Fibroblast of skin of abdomen (primary cell): Measurements from ENCODE around the gene CERS6. TPM values are rescaled to one million over a fixed set of nuclear protein-coding genes. Genes with fewer than 3 reads are reported as not detected.
"Not testable (repeated sequence)": the region's sequence is repeated elsewhere in the genome, so short reads cannot be mapped to it uniquely, and the experiment has no call there.

Source experiments
- DNase-seq: peaks from one replicate; pipeline ENCODE4 v3.0.0-alpha.2; 2013
- polyA plus RNA-seq, 2 experiments: library from polyadenylated mRNA; unstranded; fragments of 120-200 nt; gene quantifications; one replicate each; pipeline ENCODE4 v1.2.1, GENCODE V29; 2013; ENCODE audit not compliant: insufficient read length in 2 of 2

Gene CERS6
- polyA plus RNA-seq (2013, experiment 1 of 2; ENCODE audit: insufficient read length) = 8.0 TPM
- polyA plus RNA-seq (2013, experiment 2 of 2; ENCODE audit: insufficient read length) = 7.4 TPM

DNA sequence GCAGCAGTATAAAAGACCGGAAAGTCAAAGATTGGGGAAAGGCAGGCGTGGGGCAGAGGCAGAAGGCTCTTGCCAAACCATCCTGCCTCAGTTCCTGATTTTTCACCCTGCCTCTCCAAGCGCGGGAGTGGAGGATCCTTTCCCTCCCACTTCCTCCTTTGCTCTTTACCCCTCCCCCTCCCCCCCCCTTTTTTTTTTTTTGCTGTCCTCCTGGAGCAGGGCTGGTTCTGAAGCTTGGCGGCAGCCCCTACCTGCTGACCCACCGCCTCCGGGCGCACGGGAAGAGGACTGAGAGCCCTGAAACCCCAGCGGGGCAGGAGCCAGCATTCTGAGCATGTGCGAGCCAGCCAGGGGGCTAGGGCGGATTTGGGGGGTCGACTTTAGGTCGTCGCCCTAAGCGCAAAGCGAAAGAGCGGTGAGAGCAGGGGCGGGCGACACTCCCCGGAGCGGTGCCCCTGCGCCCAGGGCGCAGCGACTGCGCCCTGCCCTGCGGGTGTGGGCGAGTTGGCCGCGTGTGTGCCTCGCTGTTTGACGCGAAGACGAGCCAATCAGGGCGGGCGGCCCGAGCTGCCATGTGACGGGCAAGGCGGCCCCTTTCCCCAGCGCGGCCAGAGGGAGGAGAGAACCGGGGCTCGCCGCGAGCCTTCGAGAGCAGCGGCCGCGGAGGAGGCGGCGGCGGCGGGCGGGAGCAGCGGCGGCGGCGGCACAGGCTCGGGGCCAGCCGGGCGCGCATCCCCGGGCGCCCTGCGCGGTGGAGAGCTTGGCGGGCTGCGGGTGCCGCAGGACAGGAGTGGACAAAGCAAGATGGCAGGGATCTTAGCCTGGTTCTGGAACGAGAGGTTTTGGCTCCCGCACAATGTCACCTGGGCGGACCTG, at the start of gene CERS6:
CERS6 (plus strand) TSS at position 628 of the 876 bp plus-strand sequence; CDS start at position 805, 177 bp downstream.
- peak; percentile 95 for DNase-seq

DNA sequence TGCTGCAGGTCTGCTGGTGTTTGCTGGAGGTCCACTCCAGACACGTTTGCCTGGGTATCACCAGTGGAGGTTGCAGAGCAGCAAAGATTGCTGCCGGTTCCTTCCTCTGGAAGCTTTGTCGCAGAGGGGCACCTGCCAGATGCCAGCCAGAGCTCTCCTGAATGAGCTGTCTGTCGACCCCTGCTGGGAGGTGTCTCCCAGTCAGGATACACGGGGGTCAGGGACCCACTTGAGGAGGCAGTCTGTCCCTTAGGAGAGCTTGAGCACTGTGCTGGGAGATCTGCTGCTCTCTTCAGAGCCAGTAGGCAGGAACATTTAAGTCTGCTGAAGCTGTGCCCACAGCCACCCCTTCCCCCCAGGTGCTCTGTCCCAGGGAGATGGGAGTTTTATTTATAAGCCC, 43.8 kb upstream of the CERS6 start:
- DNase-seq = not testable (repeated sequence)

GRCh38 chr2:168413101-168413500, 43.0 kb upstream of the CERS6 start:
- DNase-seq = not testable (repeated sequence)

GRCh38 chr2:168416555-168416954, 39.5 kb upstream of the CERS6 start:
- DNase-seq = no peak

DNA sequence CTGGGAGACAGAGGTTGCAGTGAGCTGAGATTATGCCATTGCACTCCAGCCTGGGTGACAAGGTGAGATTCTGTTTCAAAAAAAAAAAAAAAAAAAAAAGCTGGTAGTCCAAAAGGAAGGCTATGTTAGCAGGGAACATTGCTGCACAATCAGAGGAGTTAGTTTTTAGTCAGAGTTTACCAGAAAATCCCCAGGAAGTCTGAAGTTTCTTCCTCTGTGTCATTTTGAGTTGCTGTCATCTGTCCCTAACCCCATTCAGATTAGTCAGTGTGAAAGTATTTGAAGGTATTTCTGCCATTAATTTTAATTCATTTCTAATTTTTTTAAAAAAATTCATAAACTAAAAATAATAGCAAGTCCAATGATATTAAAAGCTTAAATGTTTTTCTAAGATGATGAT, 33.5 kb upstream of the CERS6 start:
- DNase-seq = no peak

GRCh38 chr2:168424112-168424951, 31.7 kb upstream of the CERS6 start:
- DNase-seq = peak; percentile 47

DNA sequence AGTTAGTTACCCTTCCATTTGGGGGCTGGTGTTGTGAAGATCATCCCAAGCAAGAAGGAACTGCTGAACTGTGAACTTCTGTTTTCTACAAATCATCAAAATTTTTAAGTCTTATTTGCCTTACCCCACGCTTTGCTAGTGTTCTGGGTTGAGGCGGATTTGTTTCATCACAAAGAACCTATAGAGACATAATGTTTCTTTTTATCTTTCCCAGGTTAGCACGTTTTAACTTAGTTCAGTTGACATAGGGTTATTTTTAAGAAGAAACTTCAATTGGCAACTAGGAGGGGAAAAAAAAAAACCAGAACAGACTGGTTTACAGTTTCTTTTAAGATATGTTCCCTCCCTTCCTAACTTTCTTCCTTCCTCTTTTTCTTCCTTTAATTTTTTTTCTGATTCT, 31.1 kb upstream of the CERS6 start:
- no peak for DNase-seq

DNA sequence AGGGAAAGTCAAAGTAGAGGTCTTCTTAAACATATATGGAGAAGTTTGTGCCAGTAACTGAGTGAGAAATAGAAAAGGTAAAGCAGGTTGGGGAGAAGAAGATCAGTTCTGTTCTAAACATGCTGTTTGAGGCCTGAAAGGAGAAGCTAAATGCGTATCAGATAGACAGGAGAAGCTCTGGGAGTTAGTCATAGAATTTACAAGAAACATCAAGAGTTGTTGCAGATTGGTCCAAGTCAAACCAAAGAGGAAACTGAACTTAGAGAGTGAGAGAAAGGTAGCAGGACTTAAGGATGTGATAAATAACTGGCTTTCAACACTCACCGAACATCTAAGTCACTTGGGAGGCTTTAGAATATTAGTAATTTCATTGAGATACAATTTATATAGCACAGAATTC, 29.2 kb upstream of the CERS6 start:
- no peak for DNase-seq

DNA sequence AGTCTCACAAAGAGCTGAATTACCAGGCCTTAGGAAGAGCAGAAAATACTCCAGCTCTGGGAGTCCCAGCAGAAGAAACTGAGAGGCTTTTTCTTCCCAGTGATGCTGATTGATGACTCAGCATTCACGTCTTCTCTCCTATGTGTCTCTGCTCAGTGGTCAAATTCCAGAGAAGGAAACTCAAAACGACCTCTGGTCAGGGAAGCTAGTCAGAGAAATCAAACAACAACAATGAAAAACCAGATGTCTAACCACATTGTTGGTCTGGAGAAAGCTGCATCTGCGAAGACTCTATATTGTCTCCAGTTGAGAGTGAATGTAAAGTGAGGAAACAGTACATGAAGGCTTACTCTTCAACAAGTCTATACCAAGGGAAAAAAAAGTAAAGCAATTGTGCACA, 28.6 kb upstream of the CERS6 start:
- DNase-seq = peak; percentile 92

- DNase-seq = no peak
Observed at GRCh38 chr2:168428431-168428830, 27.6 kb upstream of the CERS6 start.

DNA sequence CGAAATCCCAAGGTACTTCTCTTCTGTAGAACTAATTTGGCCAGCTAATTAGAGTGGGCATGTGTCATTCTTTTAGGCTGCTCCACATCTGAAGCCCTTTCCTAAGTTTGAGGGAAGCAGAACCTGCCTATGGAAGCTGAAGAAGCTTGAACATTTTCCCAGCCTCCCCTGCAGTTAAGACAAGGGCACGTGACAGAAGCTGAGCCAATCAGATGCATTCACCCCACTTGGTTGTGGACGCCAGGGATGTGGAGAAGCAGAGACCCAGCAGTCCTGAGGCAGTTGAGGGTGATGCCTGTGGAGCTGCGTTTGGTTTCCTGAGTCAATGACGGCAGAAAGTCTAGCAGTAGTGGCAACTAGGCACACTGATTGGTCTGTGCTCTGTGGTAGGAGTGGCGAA, 26.1 kb upstream of the CERS6 start:
- no peak for DNase-seq

- peak; percentile 18 for DNase-seq
Observed at GRCh38 chr2:168430431-168430830, 25.6 kb upstream of the CERS6 start.

- DNase-seq = no peak
Observed at GRCh38 chr2:168431301-168432024, 24.6 kb upstream of the CERS6 start.

- no peak for DNase-seq
Observed at GRCh38 chr2:168432100-168432499, 24.0 kb upstream of the CERS6 start.

- DNase-seq = no peak
Observed at GRCh38 chr2:168432565-168433186, 23.4 kb upstream of the CERS6 start.

DNA sequence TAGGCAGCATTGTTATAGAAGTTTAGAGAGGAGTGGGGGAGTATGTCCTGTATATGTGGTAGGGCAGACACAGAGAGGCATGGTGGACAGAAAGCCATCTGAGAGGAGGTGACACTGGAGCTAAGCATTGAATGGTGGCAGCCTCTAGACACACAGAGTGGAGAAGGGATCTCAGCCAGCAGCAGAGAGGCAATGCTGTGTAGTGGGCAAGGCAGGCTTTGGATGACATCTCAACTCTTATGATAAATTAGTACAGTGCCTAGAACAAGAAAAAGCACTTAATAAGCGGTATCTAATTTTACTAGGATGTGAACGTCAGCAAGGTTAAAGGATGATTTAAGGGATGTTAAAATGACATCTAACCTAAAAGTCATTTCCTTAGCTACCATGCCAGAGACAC, 22.5 kb upstream of the CERS6 start:
- DNase-seq = no peak

DNA sequence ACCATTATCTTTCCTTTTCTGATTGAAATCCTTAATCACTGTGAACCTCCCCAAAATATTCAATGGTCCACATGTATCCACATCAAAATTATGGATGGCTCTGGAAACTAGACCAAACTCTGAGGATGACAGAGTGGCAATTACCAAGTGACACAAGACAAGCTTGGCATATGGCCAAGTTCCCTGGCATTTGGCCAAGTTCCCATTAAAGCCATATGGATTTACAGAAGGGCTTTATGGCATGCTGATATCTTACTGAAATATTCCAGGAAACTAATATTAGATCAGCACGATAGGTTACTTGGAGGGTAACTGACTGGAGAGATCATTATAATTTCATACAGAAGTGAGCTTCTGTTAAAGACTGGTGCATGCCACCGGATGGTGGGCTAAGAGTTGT, 21.9 kb upstream of the CERS6 start:
- DNase-seq = no peak

DNA sequence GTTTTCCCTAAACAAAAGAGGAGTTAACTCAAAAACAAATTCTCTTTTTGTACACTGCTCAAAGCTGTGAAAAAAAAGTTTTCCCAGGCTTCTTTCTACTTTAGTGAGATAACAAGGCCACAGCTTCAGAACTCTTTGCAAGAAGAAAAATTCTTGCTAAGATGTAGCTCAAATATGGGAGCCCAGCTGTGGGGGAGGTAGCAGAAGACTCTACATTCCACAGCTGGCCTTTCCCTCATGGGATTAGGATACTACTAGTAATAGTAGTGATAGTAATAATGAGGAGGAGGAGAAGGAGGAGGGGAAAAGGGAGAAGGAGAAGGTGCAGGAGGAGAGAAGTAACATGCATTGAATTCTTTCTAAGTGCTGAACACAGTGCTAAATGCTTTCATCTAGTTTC, 19.2 kb upstream of the CERS6 start:
- DNase-seq = no peak

DNA sequence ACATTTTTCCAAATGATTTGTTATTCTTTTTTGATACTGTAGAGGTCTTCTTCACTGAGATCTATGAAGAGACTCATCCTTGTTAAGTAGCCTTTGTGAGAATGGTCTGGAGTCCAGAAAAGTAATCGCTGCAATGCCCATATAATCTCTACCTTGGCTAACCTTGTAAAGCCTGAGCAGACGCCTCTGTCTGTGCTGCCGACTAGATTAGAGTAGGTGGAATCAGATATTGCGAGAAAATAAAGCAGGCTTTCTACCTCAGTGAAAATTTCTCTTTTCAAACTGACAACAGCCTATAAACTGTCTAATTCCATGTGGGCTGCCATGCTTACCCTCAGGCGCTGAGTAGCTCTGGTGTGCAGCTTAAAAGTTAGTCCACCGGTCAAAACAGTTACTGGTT, 17.5 kb upstream of the CERS6 start:
- DNase-seq = no peak

GRCh38 chr2:168439536-168439935, 16.5 kb upstream of the CERS6 start:
- peak; percentile 28 for DNase-seq

DNA sequence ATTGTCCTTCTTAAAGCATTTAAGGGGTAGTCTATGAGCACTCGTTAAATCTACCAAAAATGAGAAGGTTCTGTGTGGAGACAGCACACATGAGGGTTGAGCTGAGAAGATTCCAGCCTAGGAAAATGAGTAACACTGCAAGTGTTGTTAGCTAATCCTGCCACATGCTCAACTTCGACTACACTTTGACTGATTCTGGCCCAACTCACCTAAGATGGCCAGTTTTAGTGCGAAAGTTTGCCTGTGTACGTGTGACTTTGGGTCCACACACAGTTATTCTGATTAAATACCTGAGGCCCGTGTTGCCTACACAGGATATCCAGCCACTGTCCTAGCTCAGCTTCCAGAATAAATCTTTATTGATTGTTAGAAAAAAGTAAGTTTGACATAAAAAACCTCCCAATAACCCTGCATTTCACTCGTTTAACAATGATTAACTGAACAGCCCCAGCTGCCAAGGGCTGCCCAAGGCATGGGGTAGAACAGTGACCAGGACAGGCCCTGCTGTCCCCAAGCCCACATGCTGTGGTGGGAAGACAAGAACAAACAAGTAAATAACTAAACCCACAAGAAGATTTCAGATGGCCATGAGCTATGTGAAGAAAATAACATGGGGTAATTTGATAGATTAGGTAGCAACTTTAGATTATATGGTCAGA, 14.7 kb upstream of the CERS6 start:
- no peak for DNase-seq

DNA sequence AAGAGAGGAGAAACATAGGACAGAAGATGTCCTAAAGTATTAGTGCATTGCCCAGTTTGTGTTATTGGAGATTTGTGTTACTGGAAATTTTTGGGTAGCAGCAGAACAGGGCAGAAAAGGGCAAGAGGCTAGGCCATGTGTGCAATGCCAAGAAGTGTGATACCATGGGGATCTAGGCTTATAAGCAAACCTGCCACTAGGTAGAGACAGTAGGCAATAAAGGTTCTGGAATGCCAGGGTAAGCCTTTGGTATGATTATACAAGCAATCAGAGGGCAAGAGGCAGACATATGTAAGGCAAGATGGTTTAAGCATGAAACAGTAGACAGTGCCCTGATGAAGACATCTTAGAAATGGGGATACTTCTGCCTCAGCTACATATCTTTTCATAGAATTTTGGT, 12.3 kb upstream of the CERS6 start:
- no peak for DNase-seq
